Endothelial cell (in vitro differentiated cells): ENCODE results near the gene KRT12. TPM values are rescaled to one million over a fixed set of nuclear protein-coding genes. Genes with fewer than 3 reads are reported as not detected.

ENCODE experiments used
- DNase-seq: peaks from one replicate; pipeline ENCODE4 v3.0.0; 2021; ENCODE audit warnings: low spot score
- H3K27ac Mint-ChIP-seq: one replicate; pipeline ENCODE4 v1.8.0; 2021; ENCODE audit warnings: mixed read lengths, inconsistent platforms; ENCODE audit not compliant: unreplicated experiment
- H3K27me3 Mint-ChIP-seq: one replicate; pipeline ENCODE4 v1.8.0; 2021; ENCODE audit warnings: mild to moderate bottlenecking, moderate library complexity, mixed read lengths, inconsistent platforms; ENCODE audit not compliant: unreplicated experiment
- H3K36me3 Mint-ChIP-seq: one replicate; pipeline ENCODE4 v1.8.0; 2021; ENCODE audit warnings: mild to moderate bottlenecking, low read depth, mixed read lengths, inconsistent platforms; ENCODE audit not compliant: unreplicated experiment
- H3K4me1 Mint-ChIP-seq: one replicate; pipeline ENCODE4 v1.8.0; 2021; ENCODE audit warnings: mild to moderate bottlenecking, mixed read lengths, inconsistent platforms; ENCODE audit not compliant: unreplicated experiment
- H3K4me3 Mint-ChIP-seq: one replicate; pipeline ENCODE4 v1.8.0; 2021; ENCODE audit warnings: mild to moderate bottlenecking, mixed read lengths, inconsistent platforms; ENCODE audit not compliant: unreplicated experiment
- H3K9me3 Mint-ChIP-seq: one replicate; pipeline ENCODE4 v1.8.0; 2021; ENCODE audit warnings: mixed read lengths, inconsistent platforms; ENCODE audit not compliant: unreplicated experiment
- total RNA-seq: library from RNA; stranded (reverse); fragmentation: NEBNext Ultra II Directional; extraction: Animal tissue kit (Norgen Biotek cat#: 25700); gene quantifications from one replicate; pipeline ENCODE4 v1.2.1, GENCODE V29; 2021; ENCODE audit not compliant: unreplicated experiment
- TF ChIP-seq, protein P1 (sequence below): fragments of 200-600 bp; sonication (generic); IDR thresholded peaks from one replicate; pipeline ENCODE4 v1.5.0; 2021; ENCODE audit warnings: antibody characterized with exemption; ENCODE audit not compliant: unreplicated experiment

Gene KRT12
- total RNA-seq, 1 donor from 2014 or later: not detected

DNA sequence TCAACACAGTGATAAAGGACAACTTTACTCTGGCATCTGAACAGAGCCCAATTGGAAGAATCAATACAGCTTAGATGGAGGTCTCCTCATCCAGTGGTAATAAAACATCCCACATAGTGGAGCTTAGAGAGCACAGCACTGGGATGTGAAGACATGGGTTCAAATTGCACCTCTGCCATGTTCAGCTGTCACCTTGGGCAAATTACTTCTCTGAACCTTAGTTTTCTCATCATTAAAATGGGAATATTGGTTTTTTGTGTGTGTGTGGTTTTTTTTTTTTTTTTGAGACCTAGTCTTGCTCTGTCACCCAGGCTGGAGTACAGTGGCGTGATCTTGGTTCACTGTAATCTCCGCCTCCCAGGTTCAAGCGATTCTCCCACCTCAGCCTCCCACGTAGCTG lies 31.0 kb downstream of the KRT12 start:
- DNase-seq: no peak
- no peak overlapping the region for H3K4me3 Mint-ChIP-seq
- no peak overlapping the region for H3K27ac Mint-ChIP-seq
- H3K36me3 Mint-ChIP-seq: no peaks in the 10 kb centered on the region
- peaks cover 12% of the 10 kb centered on the region for H3K4me1 Mint-ChIP-seq
- TF ChIP-seq, protein P1, sequence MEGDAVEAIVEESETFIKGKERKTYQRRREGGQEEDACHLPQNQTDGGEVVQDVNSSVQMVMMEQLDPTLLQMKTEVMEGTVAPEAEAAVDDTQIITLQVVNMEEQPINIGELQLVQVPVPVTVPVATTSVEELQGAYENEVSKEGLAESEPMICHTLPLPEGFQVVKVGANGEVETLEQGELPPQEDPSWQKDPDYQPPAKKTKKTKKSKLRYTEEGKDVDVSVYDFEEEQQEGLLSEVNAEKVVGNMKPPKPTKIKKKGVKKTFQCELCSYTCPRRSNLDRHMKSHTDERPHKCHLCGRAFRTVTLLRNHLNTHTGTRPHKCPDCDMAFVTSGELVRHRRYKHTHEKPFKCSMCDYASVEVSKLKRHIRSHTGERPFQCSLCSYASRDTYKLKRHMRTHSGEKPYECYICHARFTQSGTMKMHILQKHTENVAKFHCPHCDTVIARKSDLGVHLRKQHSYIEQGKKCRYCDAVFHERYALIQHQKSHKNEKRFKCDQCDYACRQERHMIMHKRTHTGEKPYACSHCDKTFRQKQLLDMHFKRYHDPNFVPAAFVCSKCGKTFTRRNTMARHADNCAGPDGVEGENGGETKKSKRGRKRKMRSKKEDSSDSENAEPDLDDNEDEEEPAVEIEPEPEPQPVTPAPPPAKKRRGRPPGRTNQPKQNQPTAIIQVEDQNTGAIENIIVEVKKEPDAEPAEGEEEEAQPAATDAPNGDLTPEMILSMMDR: no peak
- H3K27me3 Mint-ChIP-seq: no peaks in the 10 kb centered on the region
- no peaks in the 10 kb centered on the region for H3K9me3 Mint-ChIP-seq

GRCh38 chr17:40833882-40834281 lies 33.1 kb downstream of the KRT12 start:
- Mint-ChIP-seq H3K4me3 (no peak overlapping the region), H3K9me3 (no peaks in the 10 kb centered on the region), H3K4me1 (peaks cover 4% of the 10 kb centered on the region), H3K27me3 (no peaks in the 10 kb centered on the region), H3K36me3 (no peaks in the 10 kb centered on the region), H3K27ac (no peak overlapping the region)
- no peak for DNase-seq
- TF ChIP-seq, protein P1: no peak

DNA sequence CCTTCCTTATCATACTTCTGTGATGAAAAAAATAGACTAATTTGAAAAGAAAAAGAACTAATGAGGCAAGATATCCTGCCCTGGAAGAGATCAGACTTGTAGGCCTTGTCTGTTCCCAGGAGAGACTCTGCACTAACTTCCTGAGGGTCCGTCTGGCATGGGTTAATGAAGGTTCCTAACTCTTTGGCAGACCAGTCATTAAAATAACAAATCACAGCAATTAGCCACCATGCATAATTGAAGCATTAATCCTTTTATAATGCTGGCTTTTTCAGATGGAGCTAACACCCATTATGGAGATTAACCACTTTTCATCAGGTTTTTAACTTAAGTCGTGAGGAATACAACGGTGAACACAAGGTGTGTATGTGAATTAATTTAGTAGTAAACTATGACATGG lies 34.2 kb downstream of the KRT12 start:
- no peaks in the 10 kb centered on the region for H3K27me3 Mint-ChIP-seq
- no peak for DNase-seq
- TF ChIP-seq, protein P1: no peak

GRCh38 chr17:40830085-40830776 lies 36.8 kb downstream of the KRT12 start:
- Mint-ChIP-seq H3K9me3 (no peaks in the 10 kb centered on the region), H3K4me3 (no peak overlapping the region), H3K27me3 (peaks cover 3% of the 10 kb centered on the region), H3K27ac (no peak overlapping the region), H3K36me3 (peaks cover 4% of the 10 kb centered on the region), H3K4me1 (peaks cover 18% of the 10 kb centered on the region)
- DNase-seq: no peak
- TF ChIP-seq, protein P1: no peak

More for the DNA sequence above, 34.2 kb downstream of the KRT12 start:
- no peak overlapping the region for H3K27ac Mint-ChIP-seq
- H3K36me3 Mint-ChIP-seq: no peaks in the 10 kb centered on the region
- peaks cover 11% of the 10 kb centered on the region for H3K4me1 Mint-ChIP-seq
- H3K9me3 Mint-ChIP-seq: no peaks in the 10 kb centered on the region
- no peak overlapping the region for H3K4me3 Mint-ChIP-seq

DNA sequence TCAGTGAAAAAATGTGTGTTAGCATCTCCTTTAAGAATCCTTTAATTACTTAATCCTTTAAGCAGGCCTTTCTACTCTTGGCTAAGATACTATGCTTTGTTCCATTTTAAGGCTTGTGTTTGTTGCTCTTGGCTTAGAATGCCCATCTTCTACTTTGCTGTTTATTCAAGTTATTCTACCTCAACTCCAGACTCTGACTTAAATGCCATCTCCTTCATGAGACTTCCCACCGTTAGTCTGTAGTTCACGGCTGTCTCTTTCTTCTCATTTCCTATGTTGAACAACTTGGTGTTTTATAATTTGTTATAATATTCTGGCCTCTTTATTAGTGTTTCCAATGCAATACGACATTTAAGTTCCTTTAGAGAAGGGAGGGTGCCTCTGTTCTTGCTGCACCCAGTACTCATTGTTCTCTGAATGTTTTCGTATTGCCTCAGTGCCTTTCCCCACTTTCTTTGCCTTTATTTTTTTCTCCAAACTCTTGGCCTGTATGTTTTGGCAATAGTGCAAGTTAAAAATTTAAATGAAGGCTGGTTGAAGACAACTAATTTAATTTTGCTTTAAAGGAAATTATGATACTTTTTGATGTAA lies 38.5 kb downstream of the KRT12 start:
- Mint-ChIP-seq H3K9me3 (no peaks in the 10 kb centered on the region), H3K36me3 (peaks cover 4% of the 10 kb centered on the region), H3K27ac (no peak overlapping the region), H3K4me3 (no peak overlapping the region), H3K27me3 (peaks cover 3% of the 10 kb centered on the region), H3K4me1 (peaks cover 18% of the 10 kb centered on the region)
- no peak for DNase-seq
- TF ChIP-seq, protein P1: no peak
